WI38 (cell line): ENCODE measurements around the gene TRNP1.
A peak's percentile ranks its signal among the peaks of the same experiment; 100 is the strongest.

Experiments used
- H3K4me3 ChIP-seq: 2 replicates; pipeline ENCODE4 v1.5.1; 2011; ENCODE audit warnings: low read depth, mild to moderate bottlenecking, control low read depth, low read length
- TF ChIP-seq, protein P1 (sequence below): IDR thresholded peaks from 2 replicates; pipeline ENCODE4 v1.5.1; 2012; ENCODE audit warnings: low read depth, mild to moderate bottlenecking, control low read depth, low read length

The TRNP1 gene

DNA sequence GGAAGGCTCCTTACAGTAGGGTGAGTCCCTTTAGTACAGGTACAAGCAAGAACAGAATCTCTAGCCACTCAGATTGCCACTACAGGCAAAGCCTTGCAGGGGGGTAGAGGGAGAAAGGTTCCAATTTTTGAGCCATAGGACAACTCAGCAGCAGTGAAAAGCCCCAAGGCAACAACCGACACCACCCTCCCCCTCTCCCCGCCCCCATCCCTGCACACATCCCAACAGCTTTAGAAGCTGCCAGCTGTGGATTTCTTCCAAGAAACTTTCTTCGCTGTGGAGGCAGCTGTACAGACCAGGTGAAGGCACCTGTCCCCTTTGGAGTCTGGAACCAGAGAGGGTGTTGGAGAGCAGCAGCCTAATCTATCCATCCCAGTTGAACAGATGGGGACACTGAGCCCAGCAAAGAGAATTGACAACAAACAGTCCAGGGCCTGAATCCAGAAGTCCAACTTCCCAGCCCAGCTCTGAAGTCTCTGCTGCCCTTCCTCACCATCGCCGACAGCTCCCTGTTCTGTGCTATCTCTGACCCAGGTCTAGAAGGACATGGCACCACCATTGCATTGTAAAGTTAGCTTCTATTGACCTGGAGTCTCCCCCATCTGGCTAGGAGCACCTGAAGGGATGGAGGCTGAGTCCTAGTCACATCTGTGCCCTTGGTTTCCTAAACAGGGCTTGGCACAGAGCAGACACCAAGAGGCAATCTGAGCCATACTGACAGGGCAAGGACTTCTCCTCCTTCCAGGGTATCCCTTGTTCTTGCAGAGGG, 16.9 kb downstream of the TRNP1 start:
- TF ChIP-seq, protein P1, sequence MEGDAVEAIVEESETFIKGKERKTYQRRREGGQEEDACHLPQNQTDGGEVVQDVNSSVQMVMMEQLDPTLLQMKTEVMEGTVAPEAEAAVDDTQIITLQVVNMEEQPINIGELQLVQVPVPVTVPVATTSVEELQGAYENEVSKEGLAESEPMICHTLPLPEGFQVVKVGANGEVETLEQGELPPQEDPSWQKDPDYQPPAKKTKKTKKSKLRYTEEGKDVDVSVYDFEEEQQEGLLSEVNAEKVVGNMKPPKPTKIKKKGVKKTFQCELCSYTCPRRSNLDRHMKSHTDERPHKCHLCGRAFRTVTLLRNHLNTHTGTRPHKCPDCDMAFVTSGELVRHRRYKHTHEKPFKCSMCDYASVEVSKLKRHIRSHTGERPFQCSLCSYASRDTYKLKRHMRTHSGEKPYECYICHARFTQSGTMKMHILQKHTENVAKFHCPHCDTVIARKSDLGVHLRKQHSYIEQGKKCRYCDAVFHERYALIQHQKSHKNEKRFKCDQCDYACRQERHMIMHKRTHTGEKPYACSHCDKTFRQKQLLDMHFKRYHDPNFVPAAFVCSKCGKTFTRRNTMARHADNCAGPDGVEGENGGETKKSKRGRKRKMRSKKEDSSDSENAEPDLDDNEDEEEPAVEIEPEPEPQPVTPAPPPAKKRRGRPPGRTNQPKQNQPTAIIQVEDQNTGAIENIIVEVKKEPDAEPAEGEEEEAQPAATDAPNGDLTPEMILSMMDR, result no peak
- H3K4me3 ChIP-seq, result no peak overlapping the region

DNA sequence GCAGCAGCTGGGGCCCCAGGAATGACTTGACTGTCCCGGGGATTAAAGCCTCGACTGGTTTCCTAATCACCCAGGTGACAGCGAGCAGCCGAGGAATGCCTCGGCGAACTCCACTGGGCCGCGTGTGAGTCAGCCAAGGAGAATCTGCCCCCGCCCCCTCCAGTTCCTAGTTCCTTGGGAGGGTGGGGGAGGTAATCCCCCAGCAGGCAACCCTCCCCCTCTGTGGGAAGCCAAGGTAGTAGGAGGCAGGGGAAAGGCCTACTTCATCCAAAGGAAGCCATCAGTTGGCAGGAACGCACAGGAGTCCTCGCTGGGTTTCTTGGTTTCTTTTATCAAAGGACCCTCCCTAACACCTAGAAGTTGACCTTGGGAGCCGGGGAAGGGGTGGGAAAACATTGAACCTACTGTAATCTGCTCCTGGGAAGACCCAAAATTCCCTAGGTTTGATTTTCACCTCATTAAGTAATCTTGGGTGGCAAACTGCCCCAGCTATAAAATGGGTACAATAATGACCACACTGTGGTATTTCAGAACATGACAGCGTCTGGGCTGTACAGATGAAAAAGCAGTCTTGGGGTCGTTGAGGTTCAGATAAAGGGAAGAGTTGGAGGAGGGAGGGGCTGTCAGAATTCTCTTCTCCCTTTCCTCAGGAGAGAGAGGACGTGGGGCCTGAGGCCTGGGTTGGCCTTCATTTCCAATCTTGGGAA, 17.7 kb downstream of the TRNP1 start:
- no peak overlapping the region for H3K4me3 ChIP-seq
- TF ChIP-seq, protein P1, result no peak

DNA sequence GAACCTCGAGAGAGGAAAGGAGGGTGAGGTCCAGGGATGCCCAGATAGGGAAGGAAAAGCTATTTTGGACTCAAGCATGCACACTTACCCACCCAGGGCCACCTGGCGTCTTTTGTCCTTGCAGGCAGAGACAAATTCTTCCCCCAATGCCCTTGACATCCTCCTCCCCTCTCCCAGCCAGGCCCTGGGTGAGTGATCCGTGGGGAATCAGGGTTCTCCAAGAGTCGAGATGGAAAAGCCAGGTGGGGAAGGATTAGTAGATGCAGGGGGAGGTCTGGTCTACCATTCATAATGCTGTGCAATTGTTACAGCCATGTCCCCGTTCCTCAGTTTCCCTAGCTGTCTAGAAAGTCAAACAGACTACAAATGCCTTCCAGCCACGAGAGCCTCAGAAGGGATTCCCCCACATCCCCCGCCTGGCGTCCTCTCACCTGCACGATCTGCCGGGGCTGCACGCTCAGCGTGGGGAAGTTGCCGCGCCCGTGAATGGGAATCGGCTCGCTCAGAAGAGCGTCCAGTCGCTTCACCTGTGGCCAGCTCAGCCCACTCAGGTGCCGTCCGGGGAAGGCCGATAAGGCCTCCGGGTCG, 18.6 kb downstream of the TRNP1 start:
- H3K4me3 ChIP-seq, result peak overlapping the region; percentile 46

DNA sequence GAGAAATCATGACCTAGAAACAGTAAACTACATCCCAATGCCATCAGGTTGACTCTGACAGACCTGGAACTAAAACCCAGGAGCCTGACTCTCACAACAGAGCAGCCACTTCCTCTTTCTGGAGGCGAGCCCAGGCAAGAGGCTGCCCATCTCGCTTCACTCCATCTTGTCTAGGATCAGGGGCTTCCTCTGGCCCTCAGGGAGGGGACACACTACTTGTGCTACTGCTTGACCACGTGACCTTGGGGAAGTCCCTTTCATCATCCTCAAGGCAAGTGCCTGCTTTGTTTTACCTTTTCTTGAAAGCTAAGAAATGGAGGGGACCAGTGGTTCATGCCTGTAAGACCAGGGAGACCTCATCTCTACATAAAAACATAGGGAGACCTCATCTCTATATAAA, 21.8 kb downstream of the TRNP1 start:
- no peak overlapping the region for H3K4me3 ChIP-seq
- TF ChIP-seq, protein P1, result no peak

More for the DNA sequence above, 18.6 kb downstream of the TRNP1 start:
- TF ChIP-seq, protein P1, result no peak

DNA sequence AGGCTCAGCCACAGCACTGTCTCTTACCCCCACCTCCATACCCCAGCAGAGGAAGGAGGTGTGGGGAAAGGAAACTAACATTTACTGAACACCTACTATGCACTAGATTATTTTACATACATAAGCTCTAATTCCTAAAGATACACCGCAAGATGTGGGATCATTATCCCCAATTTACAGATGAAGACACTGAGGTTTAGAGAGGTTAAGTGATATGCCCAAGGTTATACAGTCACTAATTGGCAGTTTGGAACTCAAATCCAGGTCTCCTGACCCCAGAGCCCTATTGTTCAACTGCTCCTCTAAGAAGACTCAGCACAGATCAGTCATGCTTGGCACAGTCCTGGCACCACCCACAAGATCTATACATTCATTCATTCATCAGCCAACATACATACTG, 22.9 kb downstream of the TRNP1 start:
- TF ChIP-seq, protein P1, result no peak
- no peak overlapping the region for H3K4me3 ChIP-seq

DNA sequence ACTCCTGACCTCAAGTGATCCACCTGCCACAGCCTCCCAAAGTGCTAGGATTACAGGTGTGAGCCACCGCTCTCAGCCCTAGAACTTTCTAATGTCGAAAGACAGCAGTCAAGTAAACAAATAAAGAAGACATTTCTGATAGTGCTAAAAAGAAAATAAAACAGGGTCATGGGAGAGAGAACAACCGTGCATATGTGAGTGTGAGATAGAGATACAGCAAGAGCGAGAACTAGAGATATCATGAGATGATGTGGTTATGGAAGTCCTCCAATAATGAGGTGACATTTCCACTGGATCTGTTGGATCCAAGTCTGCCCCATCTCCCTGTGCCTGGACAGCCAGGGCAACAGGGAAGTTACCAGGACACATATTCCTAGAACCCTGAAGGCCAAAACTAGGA, 23.7 kb downstream of the TRNP1 start:
- TF ChIP-seq, protein P1, result no peak

DNA sequence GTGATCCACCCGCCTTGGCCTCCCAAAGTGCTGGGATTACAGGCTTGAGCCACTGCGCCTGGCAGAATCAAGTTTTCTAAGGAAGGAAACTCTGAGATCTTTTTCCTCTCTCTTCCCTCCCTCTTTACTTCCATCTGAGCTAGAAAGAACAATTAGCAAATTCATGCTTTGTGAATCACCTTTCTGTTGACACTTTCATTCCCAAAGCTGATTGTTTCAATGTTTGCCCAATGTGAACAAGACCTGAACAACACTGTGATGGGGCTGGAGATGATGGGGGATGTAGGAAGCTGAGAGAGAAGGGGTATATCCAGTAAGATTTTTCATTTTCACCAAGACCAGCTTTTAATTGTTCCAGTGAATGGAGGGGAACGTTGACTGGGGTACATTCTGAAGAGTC, 24.8 kb downstream of the TRNP1 start:
- H3K4me3 ChIP-seq, result no peak overlapping the region
- TF ChIP-seq, protein P1, result no peak

More for the DNA sequence above, 23.7 kb downstream of the TRNP1 start:
- H3K4me3 ChIP-seq, result no peak overlapping the region
